ENCODE data around the gene UTF1. TPM values are rescaled to one million over a fixed set of nuclear protein-coding genes. Genes with fewer than 3 reads are reported as not detected.

Gene UTF1
- total RNA-seq, 2 donors from 2014 or later: 1.5 TPM; not detected in 1

- H3K9me3 Mint-ChIP-seq: no peaks in the 10 kb centered on the region
- Histone ChIP-seq H3K27me3 (ENCODE audit: control insufficient read depth, insufficient read depth, low read length, poor library complexity, severe bottlenecking) (peaks cover 16% of the 10 kb centered on the region), H3K9ac (ENCODE audit: extremely low read depth, low read length, poor library complexity, severe bottlenecking) (no peak overlapping the region), H3K27ac (ENCODE audit: low read depth, low read length) (no peak overlapping the region), H3K9me3 (ENCODE audit: control insufficient read depth, low read length) (no peaks in the 10 kb centered on the region), H3K4me3 (ENCODE audit: low read length) (no peak overlapping the region), H3K4me1 (ENCODE audit: control insufficient read depth, insufficient read depth, low read length) (peaks cover 3% of the 10 kb centered on the region), H3K36me3 (ENCODE audit: control insufficient read depth, insufficient read depth, low read length) (no peaks in the 10 kb centered on the region)
- WGBS, 2 experiments (ENCODE audit: insufficient coverage in 1 of 2, insufficient read length in 1 of 2): 83 to 90% methylated on average over 11 to 12 of the region's 12 CpGs
- H3K27ac Mint-ChIP-seq: no peak overlapping the region
- H3K4me1 Mint-ChIP-seq: peaks cover 7% of the 10 kb centered on the region
- no peaks in the 10 kb centered on the region for H3K36me3 Mint-ChIP-seq (ENCODE audit: low read depth)
- peaks cover 42% of the 10 kb centered on the region for H3K27me3 Mint-ChIP-seq (ENCODE audit: insufficient read depth)
- no peak for TF ChIP-seq CTCF (conservative IDR thresholded peaks at IDR 0.05)
- H3K4me3 Mint-ChIP-seq: peak overlapping the region; percentile 56
- DNase-seq: no peak
These were observed 29.6 kb downstream of the UTF1 start for GRCh38 chr10:133259602-133259989.

- Histone ChIP-seq H3K4me3 (ENCODE audit: low read length) (peak overlapping the region; percentile 75), H3K4me1 (ENCODE audit: control insufficient read depth, insufficient read depth, low read length) (peaks cover 3% of the 10 kb centered on the region), H3K27me3 (ENCODE audit: control insufficient read depth, insufficient read depth, low read length, poor library complexity, severe bottlenecking) (peaks cover 16% of the 10 kb centered on the region), H3K27ac (ENCODE audit: low read depth, low read length) (no peak overlapping the region), H3K9ac (ENCODE audit: extremely low read depth, low read length, poor library complexity, severe bottlenecking) (peak overlapping the region; percentile 11), H3K36me3 (ENCODE audit: control insufficient read depth, insufficient read depth, low read length) (no peaks in the 10 kb centered on the region), H3K9me3 (ENCODE audit: control insufficient read depth, low read length) (no peaks in the 10 kb centered on the region)
- peak; percentile 65 for DNase-seq
- no peak for TF ChIP-seq CTCF (conservative IDR thresholded peaks at IDR 0.05)
- Mint-ChIP-seq H3K4me3 (peak overlapping the region; percentile 56), H3K36me3 (ENCODE audit: low read depth) (no peaks in the 10 kb centered on the region), H3K27ac (no peak overlapping the region), H3K9me3 (no peaks in the 10 kb centered on the region), H3K4me1 (peaks cover 7% of the 10 kb centered on the region), H3K27me3 (ENCODE audit: insufficient read depth) (peaks cover 42% of the 10 kb centered on the region)
- 45 to 51% methylated on average over 16 to 47 of the region's 50 CpGs for WGBS, 2 experiments (ENCODE audit: insufficient coverage in 1 of 2, insufficient read length in 1 of 2)
These were observed 31.1 kb downstream of the UTF1 start for GRCh38 chr10:133260895-133261725.

GRCh38 chr10:133261726-133262325, 31.8 kb downstream of the UTF1 start:
- no peak overlapping the region for H3K27ac ChIP-seq (ENCODE audit: low read depth, low read length)
- H3K27me3 ChIP-seq (ENCODE audit: control insufficient read depth, insufficient read depth, low read length, poor library complexity, severe bottlenecking): peaks cover 16% of the 10 kb centered on the region
- no peaks in the 10 kb centered on the region for H3K36me3 ChIP-seq (ENCODE audit: control insufficient read depth, insufficient read depth, low read length)
- no peaks in the 10 kb centered on the region for H3K9me3 Mint-ChIP-seq
- H3K4me3 ChIP-seq (ENCODE audit: low read length): peak overlapping the region; percentile 75
- no peaks in the 10 kb centered on the region for H3K36me3 Mint-ChIP-seq (ENCODE audit: low read depth)
- TF ChIP-seq CTCF (conservative IDR thresholded peaks at IDR 0.05): no peak
- H3K4me3 Mint-ChIP-seq: peak overlapping the region; percentile 56
- H3K27me3 Mint-ChIP-seq (ENCODE audit: insufficient read depth): peaks cover 42% of the 10 kb centered on the region
- DNase-seq: peak; percentile 88
- WGBS, 2 experiments (ENCODE audit: insufficient coverage in 1 of 2, insufficient read length in 1 of 2): 0 to 1% methylated on average over 25 to 78 of the region's 79 CpGs
- H3K9me3 ChIP-seq (ENCODE audit: control insufficient read depth, low read length): no peaks in the 10 kb centered on the region
- H3K9ac ChIP-seq (ENCODE audit: extremely low read depth, low read length, poor library complexity, severe bottlenecking): peak overlapping the region; percentile 11
- no peak overlapping the region for H3K27ac Mint-ChIP-seq
- peaks cover 3% of the 10 kb centered on the region for H3K4me1 ChIP-seq (ENCODE audit: control insufficient read depth, insufficient read depth, low read length)
- peaks cover 7% of the 10 kb centered on the region for H3K4me1 Mint-ChIP-seq
